ENCODE measurements around the gene SDK1. TPM values are rescaled to one million over a fixed set of nuclear protein-coding genes. Genes with fewer than 3 reads are reported as not detected.

Gene SDK1
- total and polyA plus RNA-seq, 8 donors, result 1.6 to 11.2 (median 6.6) TPM

DNA sequence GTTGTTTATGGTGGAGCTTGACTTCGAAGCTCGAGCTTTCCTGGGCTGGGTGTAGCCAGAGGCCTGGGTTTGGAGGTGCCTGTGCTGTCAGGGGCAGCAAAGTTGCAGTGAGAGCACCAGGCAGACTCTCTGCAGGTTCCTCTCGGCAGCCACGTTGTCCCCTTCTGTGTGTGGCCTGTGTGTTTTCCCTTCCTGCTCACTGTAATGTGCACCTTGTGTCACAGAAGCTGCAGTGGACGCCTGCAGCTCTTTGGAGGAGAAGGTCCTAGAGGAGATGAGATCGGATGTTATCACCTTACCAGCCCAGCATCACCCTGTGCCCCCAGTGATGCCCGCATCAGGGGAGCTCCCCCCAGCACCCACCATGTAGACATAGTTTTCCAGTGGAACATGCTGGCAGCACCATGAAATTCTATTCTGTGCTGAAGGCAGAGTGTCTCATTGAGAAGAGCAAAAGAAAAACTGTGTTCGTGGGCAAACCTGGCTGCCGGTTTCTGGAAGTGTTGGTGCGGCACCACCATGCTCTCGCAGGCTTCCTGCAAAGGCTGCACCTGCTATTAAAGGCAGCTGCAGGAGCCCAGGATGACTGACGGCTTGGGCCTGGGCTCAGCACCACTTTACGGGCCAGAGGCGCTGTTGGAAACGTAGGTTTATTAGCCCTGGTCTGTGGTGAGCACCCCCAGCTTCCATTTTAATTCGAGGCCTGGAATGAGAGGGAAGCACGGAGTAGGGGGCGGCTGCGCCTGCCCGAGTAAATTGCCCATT is 771.3 kb downstream of the SDK1 start:
- H3K4me1 ChIP-seq, result no peaks in the 10 kb centered on the region
- H3K27ac ChIP-seq, result no peak overlapping the region
- no peaks in the 10 kb centered on the region for H3K9me3 ChIP-seq
- H3K4me3 ChIP-seq, result no peak overlapping the region
- no peaks in the 10 kb centered on the region for H3K27me3 ChIP-seq
- intact Hi-C loops (cut with DNase I; ENCODE audit: low total_unique reads), result no loop called here
- TF ChIP-seq POLR2A (IDR thresholded peaks at IDR 0.05) (no peak), CTCF (IDR thresholded peaks at IDR 0.05) (no peak)
- H3K36me3 ChIP-seq, result peaks cover 0 to 7% (median 6%) of the 10 kb centered on the region in 4 donors
- DNase-seq, result peak in 1 of 2 donors; percentile 14
- WGBS, 5 donors, result 80 to 85% (median 83%) methylated on average over 20 of the region's 20 CpGs

- Histone ChIP-seq H3K36me3 (peaks cover 0 to 10% (median 6%) of the 10 kb centered on the region in 4 donors), H3K4me1 (no peaks in the 10 kb centered on the region), H3K27me3 (no peaks in the 10 kb centered on the region), H3K27ac (no peak overlapping the region), H3K4me3 (no peak overlapping the region), H3K9me3 (no peaks in the 10 kb centered on the region)
- TF ChIP-seq CTCF (IDR thresholded peaks at IDR 0.05) (no peak), EP300 (IDR thresholded peaks at IDR 0.05) (no peak), POLR2A (IDR thresholded peaks at IDR 0.05) (no peak), POLR2AphosphoS5 (IDR thresholded peaks at IDR 0.05) (no peak)
- peak in 1 of 2 donors; percentile 16 for DNase-seq
- intact Hi-C loops (cut with DNase I; ENCODE audit: low total_unique reads), result no loop called here
- WGBS, 5 donors, result 88 to 94% (median 92%) methylated on average over 10 of the region's 10 CpGs
These were observed 772.0 kb downstream of the SDK1 start for GRCh38 chr7:4073052-4073451.

- intact Hi-C loops (cut with DNase I; ENCODE audit: low total_unique reads), result no loop called here
These were observed 772.7 kb downstream of the SDK1 start for GRCh38 chr7:4073750-4074149.

DNA sequence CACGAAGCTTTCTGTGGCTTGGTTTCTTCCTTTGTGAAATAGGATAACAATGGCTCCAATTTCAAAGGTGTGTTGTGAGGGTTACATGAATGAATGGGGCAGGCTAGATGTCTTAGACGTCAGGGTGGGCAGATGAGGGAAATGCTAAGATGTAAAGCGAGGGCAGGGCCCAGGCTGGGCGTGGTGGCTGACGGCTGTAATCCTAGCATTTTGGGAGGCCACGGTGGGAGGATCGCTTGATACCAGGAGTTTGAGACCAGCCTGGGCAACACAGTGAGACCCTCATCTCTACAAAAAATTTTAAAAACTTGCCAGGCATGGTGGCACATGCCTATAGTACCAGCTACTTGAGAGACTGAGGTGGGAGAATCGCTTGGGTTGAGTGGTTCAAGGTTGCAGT is 773.4 kb downstream of the SDK1 start:
- H3K27me3 ChIP-seq, result no peaks in the 10 kb centered on the region
- H3K4me3 ChIP-seq, result no peak overlapping the region
- no peak overlapping the region for H3K27ac ChIP-seq
- TF ChIP-seq POLR2A (IDR thresholded peaks at IDR 0.05) (no peak), CTCF (IDR thresholded peaks at IDR 0.05) (no peak)
- WGBS, 5 donors, result 87 to 90% (median 88%) methylated on average over 8 of the region's 8 CpGs
- DNase-seq, result peak in 1 of 2 donors; percentile 7
- no peaks in the 10 kb centered on the region for H3K4me1 ChIP-seq
- peaks cover 0 to 9% (median 6%) of the 10 kb centered on the region in 4 donors for H3K36me3 ChIP-seq
- no peaks in the 10 kb centered on the region for H3K9me3 ChIP-seq
- intact Hi-C loops (cut with DNase I; ENCODE audit: low total_unique reads), result no loop called here

More at GRCh38 chr7:4073750-4074149, 772.7 kb downstream of the SDK1 start:
- Histone ChIP-seq H3K9me3 (no peaks in the 10 kb centered on the region), H3K27me3 (no peaks in the 10 kb centered on the region), H3K27ac (no peak overlapping the region), H3K36me3 (peaks cover 0 to 10% (median 6%) of the 10 kb centered on the region in 4 donors), H3K4me3 (no peak overlapping the region), H3K4me1 (no peaks in the 10 kb centered on the region)
- WGBS, 5 donors, result 81 to 93% (median 87%) methylated on average over 13 of the region's 13 CpGs
- peak in 1 of 2 donors; percentile 15 for DNase-seq
- TF ChIP-seq EP300 (IDR thresholded peaks at IDR 0.05) (no peak), POLR2AphosphoS5 (IDR thresholded peaks at IDR 0.05) (no peak), POLR2A (IDR thresholded peaks at IDR 0.05) (no peak), CTCF (IDR thresholded peaks at IDR 0.05) (no peak)
